Activated naive CD4-positive, alpha-beta T cell treated with anti-CD3 and anti-CD28 coated beads for 36 hours (primary cell): ENCODE data around the gene NBEAL1. TPM values are rescaled to one million over a fixed set of nuclear protein-coding genes. Genes with fewer than 3 reads are reported as not detected.
A peak's percentile ranks its signal among the peaks of the same experiment; 100 is the strongest.
"Not testable (repeated sequence)": the region's sequence is repeated elsewhere in the genome, so short reads cannot be mapped to it uniquely, and the experiment has no call there.

Experiments used
- CTCF ChIA-PET: fragments of 350-600 bp; sonication (Branson Sonifier 250); formaldehyde crosslinking; loops from one replicate; lab custom pipeline; 2021; ENCODE audit warnings: antibody characterized with exemption; lab: Charles Lee
- DNase-seq: peaks from one replicate; pipeline ENCODE4 v3.0.0-alpha.2; 2020
- H3K27ac Mint-ChIP-seq: one replicate; pipeline ENCODE4 v1.8.0; 2021; ENCODE audit warnings: mild to moderate bottlenecking, mixed read lengths
- H3K27me3 Mint-ChIP-seq: one replicate; pipeline ENCODE4 v1.8.0; 2021; ENCODE audit warnings: low read depth, mixed read lengths
- H3K36me3 Mint-ChIP-seq: one replicate; pipeline ENCODE4 v1.8.0; 2021; ENCODE audit warnings: low read depth, mixed read lengths
- H3K4me1 Mint-ChIP-seq: one replicate; pipeline ENCODE4 v1.8.0; 2021; ENCODE audit warnings: low read depth, mixed read lengths
- H3K4me3 Mint-ChIP-seq: one replicate; pipeline ENCODE4 v1.8.0; 2021; ENCODE audit warnings: mild to moderate bottlenecking, moderate library complexity, mixed read lengths
- H3K9me3 Mint-ChIP-seq: one replicate; pipeline ENCODE4 v1.8.0; 2021; ENCODE audit warnings: mixed read lengths
- intact Hi-C: fragments of 100-400 bp; cut with micrococcal nuclease; formaldehyde crosslinking; loops from one replicate; pipeline ENCODE4 v1.15.1; 2023
- total RNA-seq, 2 experiments: library from RNA; stranded (reverse); gene quantifications; one replicate each; pipeline ENCODE4 v1.2.3, GENCODE V29; 2021

Gene NBEAL1
- total RNA-seq, 2 experiments from 2014 or later, result 7.9 to 8.3 TPM

DNA sequence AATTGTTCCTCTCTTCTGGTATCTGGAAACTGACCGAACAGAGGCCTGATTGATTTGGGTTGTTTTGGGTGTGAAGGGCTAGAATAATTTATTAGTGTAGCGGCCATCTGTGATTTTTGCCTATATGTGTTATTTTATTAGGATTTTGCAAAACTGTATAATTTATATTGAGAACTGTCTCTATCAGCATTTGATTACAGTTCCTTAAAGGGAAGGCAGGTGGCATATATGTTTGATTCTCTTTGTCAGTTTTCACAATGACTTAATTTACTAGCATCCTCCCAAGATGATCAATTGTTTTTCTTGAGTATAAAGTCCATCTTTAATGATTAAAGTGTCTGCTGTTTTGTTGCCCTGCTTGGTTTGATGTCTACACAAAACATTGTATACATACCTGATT, 4.5 kb downstream of the NBEAL1 start:
- H3K36me3 Mint-ChIP-seq, result no peaks in the 10 kb centered on the region
- CTCF ChIA-PET, result no interaction called here
- intact Hi-C loops, result loop anchor here (10.0 kb wide), 3 partner anchors 314 to 876 kb away; no protein-coding TSS in a partner anchor
- H3K27ac Mint-ChIP-seq, result no peak overlapping the region
- H3K9me3 Mint-ChIP-seq, result no peaks in the 10 kb centered on the region
- no peak overlapping the region for H3K4me3 Mint-ChIP-seq
- H3K4me1 Mint-ChIP-seq, result peaks cover 34% of the 10 kb centered on the region
- no peak for DNase-seq
- H3K27me3 Mint-ChIP-seq, result no peaks in the 10 kb centered on the region

DNA sequence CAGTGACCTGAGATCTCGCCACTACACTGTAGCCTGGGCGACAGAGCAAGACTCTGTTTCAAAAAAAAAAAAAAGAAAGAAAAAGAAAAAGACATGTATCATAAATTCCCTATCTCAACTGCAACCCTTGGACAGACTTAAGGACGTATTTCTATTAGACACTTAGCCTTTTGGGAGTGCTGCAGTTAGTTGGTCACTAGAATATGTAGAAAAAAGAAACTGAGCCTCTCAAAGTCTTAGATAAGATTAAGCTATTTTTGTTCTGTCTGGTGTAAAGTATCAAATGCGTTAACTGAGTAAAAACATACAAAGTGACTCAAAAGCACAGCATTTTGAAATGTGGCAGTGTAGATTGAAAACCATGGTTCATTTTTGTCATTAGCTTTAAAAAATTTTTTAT, 7.3 kb downstream of the NBEAL1 start:
- no peaks in the 10 kb centered on the region for H3K9me3 Mint-ChIP-seq
- no peak overlapping the region for H3K27ac Mint-ChIP-seq
- peaks cover 24% of the 10 kb centered on the region for H3K4me1 Mint-ChIP-seq
- CTCF ChIA-PET, result no interaction called here
- H3K4me3 Mint-ChIP-seq, result no peak overlapping the region
- H3K27me3 Mint-ChIP-seq, result no peaks in the 10 kb centered on the region
- H3K36me3 Mint-ChIP-seq, result no peaks in the 10 kb centered on the region
- DNase-seq, result no peak
- intact Hi-C loops, result no loop called here

DNA sequence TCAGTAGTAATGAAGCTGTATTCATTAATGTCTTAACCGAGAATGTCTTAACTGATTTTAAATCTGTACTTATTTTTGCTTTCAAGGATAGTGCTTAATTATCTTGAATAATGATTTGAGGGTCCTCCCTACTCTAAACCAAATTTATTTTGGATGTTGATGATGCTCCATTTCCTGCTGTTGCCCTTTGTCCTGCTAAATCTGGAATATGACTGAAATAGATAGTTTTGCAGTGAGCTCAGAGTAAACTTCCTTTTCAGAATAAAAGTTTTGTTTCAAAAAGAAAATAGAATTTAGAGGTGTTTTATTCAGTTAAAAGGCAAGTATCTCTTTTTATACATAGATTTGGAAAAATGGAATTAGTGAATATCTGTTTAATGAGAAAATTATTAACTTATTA, 8.1 kb downstream of the NBEAL1 start:
- no peak for DNase-seq
- no peaks in the 10 kb centered on the region for H3K9me3 Mint-ChIP-seq
- H3K4me3 Mint-ChIP-seq, result no peak overlapping the region
- intact Hi-C loops, result no loop called here
- H3K27ac Mint-ChIP-seq, result no peak overlapping the region
- no peaks in the 10 kb centered on the region for H3K27me3 Mint-ChIP-seq
- no peaks in the 10 kb centered on the region for H3K36me3 Mint-ChIP-seq
- H3K4me1 Mint-ChIP-seq, result peaks cover 23% of the 10 kb centered on the region
- CTCF ChIA-PET, result interaction anchor here (0.7 kb wide), 1 partner anchor 168 kb away, joined by 3 read pairs; no protein-coding TSS in a partner anchor

DNA sequence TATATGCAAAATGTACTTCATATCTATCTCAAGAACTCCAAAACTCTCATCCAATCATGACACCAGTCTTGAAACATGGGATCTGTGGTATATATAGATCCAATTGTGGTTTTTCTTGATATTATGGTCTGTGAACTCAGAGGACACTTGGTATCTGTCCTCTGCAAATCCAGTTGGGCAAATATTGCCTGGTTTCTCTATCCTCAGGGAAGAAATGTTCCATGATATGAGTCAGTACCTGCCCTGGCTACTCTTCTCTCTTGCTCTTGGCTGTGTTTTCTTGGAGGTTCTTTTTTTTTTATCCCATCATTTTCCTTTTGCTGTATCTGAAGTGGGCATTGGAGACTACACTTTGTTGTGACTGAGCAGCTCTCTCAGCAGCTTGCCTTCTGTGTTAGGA, 10.9 kb downstream of the NBEAL1 start:
- CTCF ChIA-PET, result no interaction called here
- Mint-ChIP-seq H3K9me3 (no peaks in the 10 kb centered on the region), H3K4me3 (no peak overlapping the region), H3K36me3 (no peaks in the 10 kb centered on the region), H3K27ac (no peak overlapping the region), H3K4me1 (peaks cover 4% of the 10 kb centered on the region), H3K27me3 (no peaks in the 10 kb centered on the region)
- intact Hi-C loops, result no loop called here
- DNase-seq, result no peak

DNA sequence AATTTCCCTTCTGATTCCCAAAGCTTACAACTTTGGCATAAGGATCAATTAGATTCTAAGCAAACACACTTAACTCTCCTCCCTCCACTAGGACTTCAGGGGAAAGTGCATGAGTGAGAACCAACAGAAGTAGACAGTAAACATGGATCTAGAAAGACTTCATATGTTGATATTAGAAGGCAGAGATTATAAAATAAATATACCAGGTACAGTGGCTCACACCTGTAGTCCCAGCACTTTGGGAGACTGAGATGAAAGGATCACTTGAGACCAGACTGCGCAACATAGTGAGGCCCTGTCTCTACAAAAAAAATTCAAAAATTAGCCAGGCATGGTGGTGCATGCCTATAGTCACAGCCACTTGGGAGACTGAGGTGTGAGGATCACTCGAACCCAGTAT, 15.9 kb downstream of the NBEAL1 start:
- no peaks in the 10 kb centered on the region for H3K9me3 Mint-ChIP-seq
- intact Hi-C loops, result no loop called here
- CTCF ChIA-PET, result interaction anchor here (1.1 kb wide), 1 partner anchor 265 kb away, joined by 3 read pairs; no protein-coding TSS in a partner anchor
- peaks cover 13% of the 10 kb centered on the region for H3K4me1 Mint-ChIP-seq
- DNase-seq, result no peak
- H3K4me3 Mint-ChIP-seq, result no peak overlapping the region
- H3K27me3 Mint-ChIP-seq, result no peaks in the 10 kb centered on the region
- H3K27ac Mint-ChIP-seq, result no peak overlapping the region
- no peaks in the 10 kb centered on the region for H3K36me3 Mint-ChIP-seq

DNA sequence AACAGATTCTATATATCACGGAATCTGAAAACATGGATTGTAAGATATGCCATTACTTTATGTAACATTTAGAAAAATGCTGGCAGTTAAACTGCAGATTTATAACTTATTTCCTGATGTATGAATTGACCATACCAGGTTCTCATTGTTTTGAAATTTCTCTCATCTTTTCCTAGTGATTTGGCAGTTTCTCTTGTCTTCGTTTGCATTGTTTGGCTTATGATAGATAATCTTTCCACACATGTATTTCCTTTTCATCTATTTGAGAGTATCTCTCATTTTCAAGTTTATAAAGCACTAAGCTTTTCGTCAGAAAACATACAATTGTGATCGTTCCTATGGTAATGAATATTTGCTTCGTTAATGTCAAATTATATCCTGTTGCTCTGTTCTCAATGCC, 16.3 kb downstream of the NBEAL1 start:
- Mint-ChIP-seq H3K27me3 (no peaks in the 10 kb centered on the region), H3K27ac (no peak overlapping the region), H3K36me3 (no peaks in the 10 kb centered on the region), H3K9me3 (no peaks in the 10 kb centered on the region), H3K4me3 (no peak overlapping the region), H3K4me1 (peaks cover 13% of the 10 kb centered on the region)
- CTCF ChIA-PET, result interaction anchor here (0.6 kb wide), 1 partner anchor 10 kb away, joined by 4 read pairs; no protein-coding TSS in a partner anchor
- no peak for DNase-seq
- intact Hi-C loops, result no loop called here

DNA sequence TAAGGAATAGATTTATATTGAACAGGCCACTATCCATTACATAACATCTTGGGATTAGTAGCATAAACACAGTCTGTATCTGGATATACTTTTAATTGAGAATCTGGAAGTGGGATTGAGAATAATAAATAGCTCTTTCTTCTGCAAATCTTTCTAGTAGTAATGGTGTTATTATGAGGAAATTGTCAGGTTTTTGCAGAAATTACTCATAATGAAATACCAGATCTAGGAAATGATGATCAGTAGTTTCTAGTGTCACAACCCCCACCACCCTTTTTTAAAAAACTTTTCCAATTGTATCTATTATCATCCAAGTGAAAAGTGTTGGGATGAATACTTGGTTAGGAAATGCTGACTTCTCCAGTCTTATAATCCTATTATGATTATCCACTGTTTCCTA, 18.7 kb downstream of the NBEAL1 start:
- intact Hi-C loops, result no loop called here

DNA sequence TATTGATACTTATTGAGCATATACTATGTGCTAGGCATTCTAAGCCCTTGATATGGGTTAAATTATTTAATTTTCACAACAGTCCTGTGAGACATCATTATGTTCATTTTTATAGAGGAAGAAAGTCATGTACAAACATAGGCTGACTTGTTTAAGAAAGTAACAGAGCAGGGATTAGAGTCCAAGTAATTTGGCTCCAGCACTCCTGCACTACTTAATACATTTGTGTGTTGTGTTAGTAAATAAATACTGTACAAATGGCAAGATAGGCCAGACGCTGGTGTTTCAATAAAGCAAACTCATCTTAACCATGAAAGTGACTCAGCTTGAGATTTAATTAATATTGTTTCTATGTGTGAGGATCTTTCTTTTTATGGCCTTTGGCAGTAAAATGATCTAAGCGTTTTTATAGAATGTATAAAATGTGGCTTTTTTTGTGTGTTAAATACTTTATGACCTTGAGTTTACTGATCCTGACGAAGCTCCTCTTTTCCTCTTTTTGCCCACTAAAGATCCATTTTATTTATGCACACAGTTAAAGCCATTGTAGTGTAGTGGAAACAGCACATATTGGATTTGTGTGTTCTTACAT, 21.3 kb downstream of the NBEAL1 start:
- Mint-ChIP-seq H3K9me3 (no peaks in the 10 kb centered on the region), H3K27ac (no peak overlapping the region), H3K4me3 (no peak overlapping the region), H3K4me1 (peaks cover 13% of the 10 kb centered on the region), H3K27me3 (no peaks in the 10 kb centered on the region), H3K36me3 (peaks cover 4% of the 10 kb centered on the region)
- CTCF ChIA-PET, result no interaction called here
- intact Hi-C loops, result no loop called here
- DNase-seq, result no peak

More for the DNA sequence above, 18.7 kb downstream of the NBEAL1 start:
- CTCF ChIA-PET, result interaction anchor here (0.8 kb wide), 1 partner anchor 15 kb away, joined by 3 read pairs; no protein-coding TSS in a partner anchor
- H3K27ac Mint-ChIP-seq, result peak overlapping the region; percentile 11
- no peaks in the 10 kb centered on the region for H3K9me3 Mint-ChIP-seq
- no peak overlapping the region for H3K4me3 Mint-ChIP-seq
- H3K4me1 Mint-ChIP-seq, result peaks cover 13% of the 10 kb centered on the region
- no peaks in the 10 kb centered on the region for H3K36me3 Mint-ChIP-seq
- H3K27me3 Mint-ChIP-seq, result no peaks in the 10 kb centered on the region
- DNase-seq, result no peak

DNA sequence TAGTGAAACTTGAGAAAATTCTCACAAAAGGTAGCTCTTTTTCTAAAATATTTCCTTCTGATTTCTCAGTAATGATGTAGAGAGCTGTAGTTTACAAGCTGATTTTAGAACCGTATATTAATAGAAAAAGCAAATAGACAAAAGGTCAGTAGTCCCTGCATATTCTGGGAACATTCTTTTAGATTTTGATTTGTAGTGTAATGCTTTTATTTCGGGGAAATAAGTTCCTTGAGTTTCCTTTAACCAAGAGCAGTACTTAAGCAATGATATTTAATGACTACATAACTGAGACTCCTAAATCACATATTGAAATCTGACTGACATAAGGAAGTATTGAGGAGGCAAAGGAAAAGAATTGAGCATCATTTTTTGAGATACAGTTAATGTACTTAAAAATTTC, 22.4 kb downstream of the NBEAL1 start:
- peaks cover 7% of the 10 kb centered on the region for H3K36me3 Mint-ChIP-seq
- no peak for DNase-seq
- H3K9me3 Mint-ChIP-seq, result no peaks in the 10 kb centered on the region
- intact Hi-C loops, result no loop called here
- H3K4me1 Mint-ChIP-seq, result peaks cover 12% of the 10 kb centered on the region
- H3K4me3 Mint-ChIP-seq, result no peak overlapping the region
- H3K27me3 Mint-ChIP-seq, result no peaks in the 10 kb centered on the region
- H3K27ac Mint-ChIP-seq, result no peak overlapping the region
- CTCF ChIA-PET, result interaction anchor here (0.6 kb wide), 1 partner anchor 66 kb away, joined by 3 read pairs; no protein-coding TSS in a partner anchor

DNA sequence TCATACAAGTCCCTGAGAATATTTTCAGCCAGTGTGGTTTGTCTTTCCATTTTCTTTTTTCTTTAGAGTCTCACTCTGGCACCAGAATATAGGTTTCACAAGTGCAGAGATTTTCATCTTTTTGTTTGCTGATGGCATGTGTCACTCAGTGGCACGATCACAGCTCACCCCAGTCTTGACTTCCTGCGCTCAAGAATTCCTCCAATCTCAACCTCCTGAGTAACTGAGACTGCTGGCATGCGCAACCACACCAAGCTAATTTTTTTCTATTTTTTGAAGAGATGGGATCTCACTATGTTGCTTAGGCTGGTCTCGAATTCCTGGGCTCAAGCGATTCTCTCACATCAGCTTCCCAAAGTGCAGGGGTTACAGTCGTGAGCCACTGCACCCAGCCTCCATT, 23.9 kb downstream of the NBEAL1 start:
- Mint-ChIP-seq H3K4me1 (peaks cover 4% of the 10 kb centered on the region), H3K27ac (no peak overlapping the region), H3K27me3 (no peaks in the 10 kb centered on the region), H3K9me3 (no peaks in the 10 kb centered on the region), H3K36me3 (peaks cover 7% of the 10 kb centered on the region), H3K4me3 (no peak overlapping the region)
- CTCF ChIA-PET, result no interaction called here
- intact Hi-C loops, result no loop called here
- DNase-seq, result no peak

DNA sequence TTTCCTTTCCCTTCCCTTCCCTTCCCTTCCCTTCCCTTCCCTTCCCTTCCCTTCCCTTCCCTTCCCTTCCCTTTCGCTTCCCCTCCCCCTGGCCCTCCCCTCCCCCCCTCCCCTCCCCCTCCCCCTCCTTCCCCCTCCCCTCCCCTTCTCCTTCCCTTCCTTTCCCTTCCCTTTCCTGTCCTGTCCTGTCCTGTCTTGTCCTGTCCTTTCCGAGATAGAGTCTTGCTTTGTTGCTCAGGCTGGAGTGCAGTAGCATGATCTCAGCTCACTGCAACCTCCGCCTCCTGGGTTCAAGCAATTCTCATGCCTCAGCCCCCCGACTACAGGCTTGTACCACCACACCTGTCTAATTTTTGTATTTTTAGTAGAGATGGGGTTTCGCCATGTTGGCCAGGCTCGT, 24.5 kb downstream of the NBEAL1 start:
- CTCF ChIA-PET, result interaction anchor here (0.6 kb wide), 1 partner anchor 82 kb away, joined by 3 read pairs; no protein-coding TSS in a partner anchor
- H3K27ac Mint-ChIP-seq, DNase-seq: not testable (repeated sequence)

DNA sequence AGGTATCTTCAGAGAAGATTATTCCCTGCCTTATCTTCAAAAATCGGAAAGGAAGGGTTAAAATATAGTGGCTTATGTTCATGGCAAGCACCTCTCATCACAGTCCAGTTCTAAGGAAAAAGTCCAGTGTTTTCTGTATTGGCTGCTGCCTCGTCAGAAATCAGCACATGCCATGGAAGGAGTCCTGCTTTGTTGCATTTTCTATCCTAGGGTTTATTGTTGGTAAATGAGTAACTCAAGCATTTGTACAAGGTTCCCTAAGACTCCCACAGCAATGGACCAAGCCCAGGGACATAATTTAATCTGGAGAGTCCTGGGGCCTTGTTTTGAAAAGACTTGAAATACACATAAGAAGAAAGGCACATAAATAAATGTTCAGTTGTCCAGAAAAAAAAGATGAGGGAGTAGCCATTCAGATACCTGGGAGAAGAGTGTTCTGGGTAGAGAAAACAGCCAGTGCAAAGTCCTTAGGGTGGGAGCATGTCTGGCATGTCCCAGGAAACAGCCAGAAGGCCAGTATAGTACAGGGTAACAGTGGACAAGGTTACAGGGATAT, 26.4 kb downstream of the NBEAL1 start:
- H3K4me1 Mint-ChIP-seq, result no peaks in the 10 kb centered on the region
- intact Hi-C loops, result no loop called here
- H3K4me3 Mint-ChIP-seq, result no peak overlapping the region
- H3K9me3 Mint-ChIP-seq, result no peaks in the 10 kb centered on the region
- no peak overlapping the region for H3K27ac Mint-ChIP-seq
- DNase-seq, result no peak
- CTCF ChIA-PET, result no interaction called here
- H3K36me3 Mint-ChIP-seq, result peaks cover 7% of the 10 kb centered on the region
- no peaks in the 10 kb centered on the region for H3K27me3 Mint-ChIP-seq

More for the DNA sequence above, 24.5 kb downstream of the NBEAL1 start:
- H3K27me3 Mint-ChIP-seq, H3K4me3 Mint-ChIP-seq, H3K9me3 Mint-ChIP-seq, H3K36me3 Mint-ChIP-seq, intact Hi-C loops, H3K4me1 Mint-ChIP-seq: not testable (repeated sequence)

DNA sequence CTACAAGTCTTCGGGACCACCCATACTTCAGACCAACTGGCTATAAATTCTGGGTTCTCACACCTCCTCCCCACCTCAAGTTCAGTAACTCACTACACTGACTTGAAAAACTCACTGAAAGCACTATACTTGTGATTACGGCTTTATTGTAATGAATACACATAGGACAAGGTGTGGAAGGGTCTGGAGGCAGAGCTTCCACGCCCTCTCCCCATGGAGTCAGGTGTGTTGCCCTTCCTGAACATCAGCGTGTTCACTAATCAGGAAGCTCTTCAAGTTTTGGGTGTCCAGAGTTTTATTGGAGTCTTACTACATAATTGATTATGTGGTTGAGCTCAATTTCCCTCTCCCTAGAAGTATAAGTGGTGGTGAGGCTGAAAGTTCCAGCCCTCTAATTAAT, 27.5 kb downstream of the NBEAL1 start:
- H3K27me3 Mint-ChIP-seq, result no peaks in the 10 kb centered on the region
- peaks cover 7% of the 10 kb centered on the region for H3K36me3 Mint-ChIP-seq
- CTCF ChIA-PET, result no interaction called here
- no peaks in the 10 kb centered on the region for H3K9me3 Mint-ChIP-seq
- intact Hi-C loops, result no loop called here
- H3K4me3 Mint-ChIP-seq, result no peak overlapping the region
- H3K4me1 Mint-ChIP-seq, result no peaks in the 10 kb centered on the region
- no peak overlapping the region for H3K27ac Mint-ChIP-seq
- no peak for DNase-seq
